Right renal cortex interstitium (tissue), 3 donors: ENCODE results near the gene GAREM2. TPM values are rescaled to one million over a fixed set of nuclear protein-coding genes. Genes with fewer than 3 reads are reported as not detected.

Source experiments
- DNase-seq, 3 donors: peaks; one replicate each; pipeline ENCODE4 v3.0.0-alpha.2; 2013; ENCODE audit warnings: low read depth in 3 of 3, low spot score in 2 of 3
- polyA plus RNA-seq, 3 donors: library from polyadenylated mRNA; unstranded; fragments of 120-200 nt; gene quantifications; one replicate each; pipeline ENCODE4 v1.2.1, GENCODE V29; 2013; ENCODE audit not compliant: insufficient read length in 3 of 3

Gene GAREM2
- polyA plus RNA-seq, 3 donors = 5.9 to 6.1 (median 6.0) TPM

GRCh38 chr2:26169226-26169625 lies 3.7 kb upstream of the GAREM2 start:
- DNase-seq = no peak

- DNase-seq = no peak
These were observed 3.0 kb upstream of the GAREM2 start for GRCh38 chr2:26169681-26170414.

GRCh38 chr2:26170795-26171194 lies 2.1 kb upstream of the GAREM2 start:
- DNase-seq = no peak

- no peak for DNase-seq
These were observed 558 bp upstream of the GAREM2 start for GRCh38 chr2:26172189-26172870.

- DNase-seq = no peak
These were observed 1.0 kb downstream of the GAREM2 start for GRCh38 chr2:26173776-26174482.

- no peak for DNase-seq
These were observed 2.0 kb downstream of the GAREM2 start for GRCh38 chr2:26174691-26175465.

GRCh38 chr2:26175466-26176278 lies 2.8 kb downstream of the GAREM2 start:
- DNase-seq = no peak

GRCh38 chr2:26176279-26176615 lies 3.4 kb downstream of the GAREM2 start:
- DNase-seq = no peak

- no peak for DNase-seq
These were observed 4.2 kb downstream of the GAREM2 start for GRCh38 chr2:26177122-26177521.

GRCh38 chr2:26178246-26178645 lies 5.4 kb downstream of the GAREM2 start:
- no peak for DNase-seq

- no peak for DNase-seq
These were observed 6.0 kb downstream of the GAREM2 start for GRCh38 chr2:26178746-26179436.

- DNase-seq = no peak
These were observed 6.6 kb downstream of the GAREM2 start for GRCh38 chr2:26179446-26179913.

GRCh38 chr2:26182441-26182840 lies 9.6 kb downstream of the GAREM2 start:
- DNase-seq = no peak

GRCh38 chr2:26182887-26183630 lies 10.2 kb downstream of the GAREM2 start:
- no peak for DNase-seq

- DNase-seq = no peak
These were observed 11.2 kb downstream of the GAREM2 start for GRCh38 chr2:26184121-26184520.

GRCh38 chr2:26184555-26185303 lies 11.8 kb downstream of the GAREM2 start:
- DNase-seq = peak; percentile 75 to 83 (median 78)

GRCh38 chr2:26185304-26185928 lies 12.5 kb downstream of the GAREM2 start:
- DNase-seq = no peak
